ENCODE measurements around the gene CYP2W1. TPM values are rescaled to one million over a fixed set of nuclear protein-coding genes. Genes with fewer than 3 reads are reported as not detected.

Gene CYP2W1
- total RNA-seq, 1 experiment from 2014 or later = not detected

DNA sequence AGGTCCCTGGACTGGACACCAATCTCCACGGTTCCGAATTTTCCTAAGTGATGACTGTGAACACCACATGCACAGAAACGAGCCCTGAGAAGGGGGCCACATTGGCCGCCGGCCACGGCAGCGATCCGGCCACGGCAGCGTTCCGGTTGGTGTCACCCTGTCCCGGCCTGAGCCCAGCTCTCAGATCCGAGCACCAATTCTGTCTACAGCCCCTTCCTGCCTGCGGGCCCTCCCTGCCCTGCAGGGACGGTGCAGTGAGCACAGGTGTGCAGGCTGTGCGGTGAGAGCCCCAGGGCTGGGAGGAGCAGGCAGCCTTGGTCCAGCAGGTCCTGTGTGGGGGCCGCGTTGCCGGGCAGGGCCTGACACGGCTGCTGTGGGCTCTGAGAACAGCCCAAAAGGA, 31.7 kb downstream of the CYP2W1 start:
- no peak for ATAC-seq
- Histone ChIP-seq H3K9ac (ENCODE audit: low read length) (no peak overlapping the region), H3K4me3 (replicated peaks in 1 of 2; ENCODE audit: low read depth in 1 of 2, low read length in 2 of 2) (no peak overlapping the region), H3K36me3 (ENCODE audit: control insufficient read depth in 1 of 2, insufficient read depth in 2 of 2, low read length in 2 of 2) (no peaks in the 10 kb centered on the region), H3K27ac (ENCODE audit: low read depth, low read length) (no peak overlapping the region), H3K9me2 (ENCODE audit: insufficient read depth) (no peaks in the 10 kb centered on the region), H3K27me3 (ENCODE audit: insufficient read depth, low read length) (no peaks in the 10 kb centered on the region), H2AFZ (ENCODE audit: low read depth, low read length, poor library complexity, severe bottlenecking) (no peak overlapping the region), H3K4me2 (ENCODE audit: low read length) (no peak overlapping the region), H3K9me3 (ENCODE audit: control insufficient read depth in 1 of 2, insufficient read depth in 1 of 2, low read depth in 1 of 2, low read length in 2 of 2) (no peaks in the 10 kb centered on the region), H3K79me2 (ENCODE audit: insufficient read depth, low read length) (0 out of 2 replicates have a peak, but pooled peaks cover 5% of the 10 kb centered on the region), H3K4me1 (ENCODE audit: control insufficient read depth in 1 of 2, insufficient read depth in 2 of 2, low read length in 2 of 2) (no peaks in the 10 kb centered on the region), H4K20me1 (ENCODE audit: insufficient read depth) (no peaks in the 10 kb centered on the region)
- POLR2A ChIA-PET = no interaction called here
- TF ChIP-seq SIN3A (IDR thresholded peaks at IDR 0.05; ENCODE audit: low read depth) (no peak), ZNF274 (IDR thresholded peaks at IDR 0.05; ENCODE audit: low read depth, low read length) (no peak), ZFX (IDR thresholded peaks at IDR 0.05) (no peak), JUND (IDR thresholded peaks at IDR 0.05) (no peak), FOSL1 (IDR thresholded peaks at IDR 0.05; ENCODE audit: low read depth) (no peak), SRF (IDR thresholded peaks at IDR 0.05; ENCODE audit: low read depth) (no peak), YY1 (IDR thresholded peaks at IDR 0.05; ENCODE audit: extremely low read depth, insufficient replicate concordance, low read depth, low read length) (no peak)
- TF ChIP-seq, protein P1, sequence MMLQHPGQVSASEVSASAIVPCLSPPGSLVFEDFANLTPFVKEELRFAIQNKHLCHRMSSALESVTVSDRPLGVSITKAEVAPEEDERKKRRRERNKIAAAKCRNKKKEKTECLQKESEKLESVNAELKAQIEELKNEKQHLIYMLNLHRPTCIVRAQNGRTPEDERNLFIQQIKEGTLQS (IDR thresholded peaks at IDR 0.05) = no peak
- TF ChIP-seq, protein P2, sequence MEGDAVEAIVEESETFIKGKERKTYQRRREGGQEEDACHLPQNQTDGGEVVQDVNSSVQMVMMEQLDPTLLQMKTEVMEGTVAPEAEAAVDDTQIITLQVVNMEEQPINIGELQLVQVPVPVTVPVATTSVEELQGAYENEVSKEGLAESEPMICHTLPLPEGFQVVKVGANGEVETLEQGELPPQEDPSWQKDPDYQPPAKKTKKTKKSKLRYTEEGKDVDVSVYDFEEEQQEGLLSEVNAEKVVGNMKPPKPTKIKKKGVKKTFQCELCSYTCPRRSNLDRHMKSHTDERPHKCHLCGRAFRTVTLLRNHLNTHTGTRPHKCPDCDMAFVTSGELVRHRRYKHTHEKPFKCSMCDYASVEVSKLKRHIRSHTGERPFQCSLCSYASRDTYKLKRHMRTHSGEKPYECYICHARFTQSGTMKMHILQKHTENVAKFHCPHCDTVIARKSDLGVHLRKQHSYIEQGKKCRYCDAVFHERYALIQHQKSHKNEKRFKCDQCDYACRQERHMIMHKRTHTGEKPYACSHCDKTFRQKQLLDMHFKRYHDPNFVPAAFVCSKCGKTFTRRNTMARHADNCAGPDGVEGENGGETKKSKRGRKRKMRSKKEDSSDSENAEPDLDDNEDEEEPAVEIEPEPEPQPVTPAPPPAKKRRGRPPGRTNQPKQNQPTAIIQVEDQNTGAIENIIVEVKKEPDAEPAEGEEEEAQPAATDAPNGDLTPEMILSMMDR (IDR thresholded peaks at IDR 0.05 in 2 of 3, conservative IDR thresholded peaks at IDR 0.05 in 1 of 3; ENCODE audit: borderline replicate concordance in 1 of 3, insufficient read depth in 1 of 3, low read depth in 2 of 3, low read length in 2 of 3) = no peak
- TF ChIP-seq, protein P3, sequence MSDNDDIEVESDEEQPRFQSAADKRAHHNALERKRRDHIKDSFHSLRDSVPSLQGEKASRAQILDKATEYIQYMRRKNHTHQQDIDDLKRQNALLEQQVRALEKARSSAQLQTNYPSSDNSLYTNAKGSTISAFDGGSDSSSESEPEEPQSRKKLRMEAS (IDR thresholded peaks at IDR 0.05) = no peak
- no TSS peak for BruUV-seq (replicated peaks)
- no peak for DNase-seq (ENCODE audit: low read depth, low spot score)
- RAD21 ChIA-PET (ENCODE audit: low non-redundant PET in 1 of 2, low total read pairs in 2 of 2, uncharacterized antibody in 2 of 2, unreplicated experiment in 2 of 2) = no interaction called here
- intact Hi-C loops (cut with micrococcal nuclease) = no loop called here
- CTCF ChIA-PET = no interaction called here
